ENCODE measurements around the gene IFI6. TPM values are rescaled to one million over a fixed set of nuclear protein-coding genes. Genes with fewer than 3 reads are reported as not detected.

The IFI6 gene
- total RNA-seq, 1 experiment from 2014 or later: 4.3 TPM

DNA sequence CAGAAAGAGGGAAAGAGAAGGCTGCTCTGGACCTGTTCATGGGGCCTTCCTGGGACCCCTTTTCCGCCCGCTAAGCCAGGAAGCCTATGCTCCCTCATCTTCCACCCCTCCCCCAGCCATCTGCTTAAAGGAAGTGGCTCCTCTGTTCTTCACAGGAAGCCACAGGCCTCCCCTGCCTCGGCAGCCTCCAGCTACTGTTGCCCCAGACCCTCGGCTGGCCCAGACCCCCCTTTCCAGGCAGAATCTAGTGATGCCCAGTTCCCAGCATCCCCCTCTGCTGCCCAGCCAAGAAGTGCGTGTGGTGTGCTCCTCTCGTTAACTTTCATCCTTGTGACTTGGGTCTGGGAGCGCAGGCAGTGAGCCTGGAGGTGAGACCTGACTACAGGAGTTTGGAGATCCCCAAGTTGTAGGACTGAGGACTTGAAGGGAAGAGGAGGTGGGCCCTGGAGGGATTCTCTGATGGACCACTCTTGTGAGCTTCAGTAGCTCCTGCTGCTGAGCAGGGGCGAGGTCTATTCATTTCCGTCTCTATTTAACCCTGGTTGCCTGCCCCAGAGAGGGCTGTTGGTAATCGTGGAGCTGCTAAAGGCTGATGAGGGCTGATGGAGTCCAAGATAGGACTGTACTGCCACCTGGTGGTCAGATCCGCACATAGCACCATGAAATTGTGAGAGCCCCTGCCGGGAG lies 9.1 kb downstream of the IFI6 start:
- Histone ChIP-seq H3K18ac (ENCODE audit: insufficient read length, low read depth, low read length) (peak overlapping the region; percentile 2), H2AFZ (ENCODE audit: low read length) (peak overlapping the region; percentile 5)

More for the DNA sequence above, 9.1 kb downstream of the IFI6 start:
- Mint-ChIP-seq H3K4me1 (peaks cover 27 to 35% of the 10 kb centered on the region in 2 experiments), H3K9me3 (no peaks in the 10 kb centered on the region), H3K4me3 (peak overlapping the region in 1 of 2 experiments; percentile 11; a peak in 1 of 5 replicates), H3K27ac (peak overlapping the region in 1 of 3 experiments; percentile 61; a peak in 3 of 7 replicates), H3K27me3 (ENCODE audit: low read depth) (peaks cover 6% of the 10 kb centered on the region), H3K36me3 (ENCODE audit: insufficient read depth in 1 of 3, low read depth in 3 of 3) (no peaks in the 10 kb centered on the region)
- TF ChIP-seq, protein P1, sequence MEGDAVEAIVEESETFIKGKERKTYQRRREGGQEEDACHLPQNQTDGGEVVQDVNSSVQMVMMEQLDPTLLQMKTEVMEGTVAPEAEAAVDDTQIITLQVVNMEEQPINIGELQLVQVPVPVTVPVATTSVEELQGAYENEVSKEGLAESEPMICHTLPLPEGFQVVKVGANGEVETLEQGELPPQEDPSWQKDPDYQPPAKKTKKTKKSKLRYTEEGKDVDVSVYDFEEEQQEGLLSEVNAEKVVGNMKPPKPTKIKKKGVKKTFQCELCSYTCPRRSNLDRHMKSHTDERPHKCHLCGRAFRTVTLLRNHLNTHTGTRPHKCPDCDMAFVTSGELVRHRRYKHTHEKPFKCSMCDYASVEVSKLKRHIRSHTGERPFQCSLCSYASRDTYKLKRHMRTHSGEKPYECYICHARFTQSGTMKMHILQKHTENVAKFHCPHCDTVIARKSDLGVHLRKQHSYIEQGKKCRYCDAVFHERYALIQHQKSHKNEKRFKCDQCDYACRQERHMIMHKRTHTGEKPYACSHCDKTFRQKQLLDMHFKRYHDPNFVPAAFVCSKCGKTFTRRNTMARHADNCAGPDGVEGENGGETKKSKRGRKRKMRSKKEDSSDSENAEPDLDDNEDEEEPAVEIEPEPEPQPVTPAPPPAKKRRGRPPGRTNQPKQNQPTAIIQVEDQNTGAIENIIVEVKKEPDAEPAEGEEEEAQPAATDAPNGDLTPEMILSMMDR (conservative IDR thresholded peaks at IDR 0.05): peak; percentile 88
- DNase-seq: peak; percentile 91
- Histone ChIP-seq H3K79me2 (ENCODE audit: insufficient read depth, low read length) (no peaks in the 10 kb centered on the region), H3T11ph (ENCODE audit: low read length) (no peak overlapping the region), H3K4ac (ENCODE audit: low read depth, low read length) (no peak overlapping the region), H3K23me2 (ENCODE audit: insufficient read length, low read depth, low read length, poor library complexity, severe bottlenecking) (peaks cover 7% of the 10 kb centered on the region), H3K4me1 (ENCODE audit: insufficient read depth, low read length) (peaks cover 8% of the 10 kb centered on the region; the same call in 1 of the 2 replicates), H4K5ac (ENCODE audit: insufficient read length, low read depth, low read length) (no peak overlapping the region), H2BK15ac (ENCODE audit: low read depth, low read length) (no peak overlapping the region), H2BK5ac (ENCODE audit: insufficient read length, low read length) (no peak overlapping the region), H2BK20ac (ENCODE audit: low read depth, low read length, poor library complexity, severe bottlenecking) (no peak overlapping the region), H3K23ac (ENCODE audit: insufficient read length, low read depth, low read length) (no peak overlapping the region), H3K27me3 (ENCODE audit: insufficient read depth, low read length) (no peaks in the 10 kb centered on the region), H4K20me1 (ENCODE audit: control insufficient read depth, insufficient read depth, insufficient read length) (no peaks in the 10 kb centered on the region), H3K9ac (ENCODE audit: extremely low read depth, insufficient read length, low read length) (no peak overlapping the region), H3K79me1 (ENCODE audit: insufficient read depth, low read depth, low read length, poor library complexity, severe bottlenecking) (no peaks in the 10 kb centered on the region), H4K8ac (replicated peaks; ENCODE audit: insufficient read length, low read depth, low read length) (no peak overlapping the region), H2AK5ac (ENCODE audit: insufficient read length, low read length) (no peak overlapping the region), H2BK12ac (ENCODE audit: insufficient read length, low read depth, low read length) (no peak overlapping the region), H4K91ac (ENCODE audit: insufficient read length, low read depth, low read length) (no peak overlapping the region), H3K27ac (ENCODE audit: insufficient read length, low read depth, low read length) (no peak overlapping the region), H2BK120ac (ENCODE audit: low read depth, low read length, poor library complexity, severe bottlenecking) (no peak overlapping the region), H3K14ac (ENCODE audit: insufficient read depth, low read length) (no peak overlapping the region), H3K56ac (ENCODE audit: insufficient read length, low read depth, low read length) (no peak overlapping the region), H3K9me3 (ENCODE audit: control insufficient read depth, low read depth, low read length) (no peaks in the 10 kb centered on the region), H3K4me2 (ENCODE audit: insufficient read depth, insufficient read length, low read length) (no peak overlapping the region)
- WGBS (ENCODE audit: extremely low coverage, insufficient read length, low lambda C conversion rate): no CpG with 5 or more reads among the region's 12 CpGs

Data from H9 (cell line).